Left lung (tissue), 10 donors: ENCODE measurements around the gene SRA1. TPM values are rescaled to one million over a fixed set of nuclear protein-coding genes. Genes with fewer than 3 reads are reported as not detected.

Source experiments
- ATAC-seq: fragments of 200-7000 bp; cut with Tn5 transposase; one replicate; pipeline ENCODE4 v1.9.1; 2020; ENCODE audit warnings: moderate library complexity
- DNase-seq, 4 donors: peaks; one replicate each; pipeline ENCODE4 v3.0.0-alpha.2; 2013 to 2020
- H3K27ac ChIP-seq, 2 donors: fragments of 200-600 bp; sonication (generic) in 1 of 2; one replicate each; pipeline versions ENCODE4 v1.5.0 to v1.8.0; 2020 to 2021
- H3K27me3 ChIP-seq, 2 donors: fragments of 200-600 bp; sonication (generic) in 1 of 2; one replicate each; pipeline versions ENCODE4 v1.5.0 to v1.8.0; 2020 to 2021
- H3K36me3 ChIP-seq, 2 donors: fragments of 200-600 bp; sonication (generic) in 1 of 2; one replicate each; pipeline versions ENCODE4 v1.5.0 to v1.8.0; 2020 to 2021
- H3K4me1 ChIP-seq, 2 donors: fragments of 200-600 bp; one replicate each; pipeline ENCODE4 v1.8.0; 2021
- H3K4me3 ChIP-seq, 2 donors: fragments of 200-600 bp; sonication (generic) in 1 of 2; one replicate each; pipeline versions ENCODE4 v1.5.0 to v1.8.0; 2020 to 2021; ENCODE audit warnings: mild to moderate bottlenecking in 1 of 2
- H3K9me3 ChIP-seq, 2 donors: fragments of 200-600 bp; sonication (generic) in 1 of 2; one replicate each; pipeline versions ENCODE4 v1.5.0 to v1.8.0; 2020 to 2021
- intact Hi-C, 2 donors: fragments of 100-400 bp; cut with DNase I; formaldehyde crosslinking; loops; one replicate each; pipeline versions ENCODE4 v1.11.2 to v1.14.2; 2022
- polyA plus RNA-seq, 6 donors: library from polyadenylated mRNA; unstranded; fragments of 120-200 nt; gene quantifications; one replicate each; pipeline ENCODE4 v1.2.1, GENCODE V29; 2013; ENCODE audit not compliant: insufficient read length in 6 of 6
- total RNA-seq, 2 donors: library from RNA; stranded (reverse); fragmentation: NEBNext Ultra II Directional; extraction: Animal tissue kit (Norgen Biotek cat#: 25700); gene quantifications; one replicate each; pipeline ENCODE4 v1.2.1, GENCODE V29; 2021
- TF ChIP-seq, protein P1 (sequence below), 2 donors: fragments of 200-600 bp; sonication (generic) in 1 of 2; IDR thresholded peaks; one replicate each; pipeline versions ENCODE4 v1.5.0 to v1.8.0; 2021; ENCODE audit warnings: antibody characterized with exemption in 2 of 2
- donor health status: DM: no; HTN: yes; CAD: no.
- donor health status: DM: no; HTN: no; CAD: no.

SRA1 gene
- total and polyA plus RNA-seq, 8 donors, result 20.2 to 36.2 (median 23.6) TPM

GRCh38 chr5:140554454-140554853 is 2.8 kb downstream of the SRA1 start:
- no peak for ATAC-seq
- Histone ChIP-seq H3K9me3 (no peaks in the 10 kb centered on the region), H3K4me1 (peaks cover 21 to 59% of the 10 kb centered on the region in 2 donors), H3K4me3 (no peak overlapping the region), H3K27me3 (no peaks in the 10 kb centered on the region), H3K36me3 (peaks cover 0 to 39% of the 10 kb centered on the region in 2 donors), H3K27ac (peak overlapping the region in 1 of 2 donors; percentile 58)
- intact Hi-C loops, result no loop called here
- DNase-seq, result no peak
- TF ChIP-seq, protein P1, sequence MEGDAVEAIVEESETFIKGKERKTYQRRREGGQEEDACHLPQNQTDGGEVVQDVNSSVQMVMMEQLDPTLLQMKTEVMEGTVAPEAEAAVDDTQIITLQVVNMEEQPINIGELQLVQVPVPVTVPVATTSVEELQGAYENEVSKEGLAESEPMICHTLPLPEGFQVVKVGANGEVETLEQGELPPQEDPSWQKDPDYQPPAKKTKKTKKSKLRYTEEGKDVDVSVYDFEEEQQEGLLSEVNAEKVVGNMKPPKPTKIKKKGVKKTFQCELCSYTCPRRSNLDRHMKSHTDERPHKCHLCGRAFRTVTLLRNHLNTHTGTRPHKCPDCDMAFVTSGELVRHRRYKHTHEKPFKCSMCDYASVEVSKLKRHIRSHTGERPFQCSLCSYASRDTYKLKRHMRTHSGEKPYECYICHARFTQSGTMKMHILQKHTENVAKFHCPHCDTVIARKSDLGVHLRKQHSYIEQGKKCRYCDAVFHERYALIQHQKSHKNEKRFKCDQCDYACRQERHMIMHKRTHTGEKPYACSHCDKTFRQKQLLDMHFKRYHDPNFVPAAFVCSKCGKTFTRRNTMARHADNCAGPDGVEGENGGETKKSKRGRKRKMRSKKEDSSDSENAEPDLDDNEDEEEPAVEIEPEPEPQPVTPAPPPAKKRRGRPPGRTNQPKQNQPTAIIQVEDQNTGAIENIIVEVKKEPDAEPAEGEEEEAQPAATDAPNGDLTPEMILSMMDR (IDR thresholded peaks at IDR 0.05), result no peak

DNA sequence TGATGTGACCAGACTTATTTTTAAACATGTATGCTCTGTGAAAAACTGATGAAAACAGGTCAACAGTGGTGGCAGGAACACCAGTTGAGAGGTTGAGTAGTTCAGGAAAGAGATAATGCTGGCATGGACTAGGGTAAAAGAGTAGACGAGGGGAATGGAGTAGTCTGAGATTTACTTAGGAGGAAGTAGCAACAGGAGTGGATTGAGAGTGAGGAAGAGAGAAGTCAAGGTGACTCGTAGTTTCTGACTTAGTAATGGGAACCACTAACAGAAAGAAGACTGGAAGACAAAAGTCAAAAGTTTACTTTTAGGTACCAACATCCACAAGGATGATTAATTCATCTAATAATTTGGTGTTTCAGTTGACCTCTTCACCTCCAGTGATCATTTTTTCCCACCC is 3.6 kb downstream of the SRA1 start:
- intact Hi-C loops, result no loop called here
- TF ChIP-seq, protein P1 (IDR thresholded peaks at IDR 0.05), result no peak
- Histone ChIP-seq H3K4me3 (no peak overlapping the region), H3K27me3 (no peaks in the 10 kb centered on the region), H3K4me1 (peaks cover 29 to 67% of the 10 kb centered on the region in 2 donors), H3K27ac (peak overlapping the region in 1 of 2 donors; percentile 58), H3K36me3 (peaks cover 0 to 46% of the 10 kb centered on the region in 2 donors), H3K9me3 (no peaks in the 10 kb centered on the region)
- DNase-seq (no peak), ATAC-seq (no peak)

GRCh38 chr5:140551872-140552271 is 5.4 kb downstream of the SRA1 start:
- TF ChIP-seq, protein P1 (IDR thresholded peaks at IDR 0.05), result no peak
- Histone ChIP-seq H3K27me3 (no peaks in the 10 kb centered on the region), H3K36me3 (peaks cover 0 to 46% of the 10 kb centered on the region in 2 donors), H3K4me1 (peaks cover 42 to 76% of the 10 kb centered on the region in 2 donors), H3K4me3 (no peak overlapping the region), H3K27ac (no peak overlapping the region), H3K9me3 (no peaks in the 10 kb centered on the region)
- DNase-seq (no peak), ATAC-seq (no peak)
- intact Hi-C loops, result no loop called here

- intact Hi-C loops, result no loop called here
- Histone ChIP-seq H3K9me3 (no peaks in the 10 kb centered on the region), H3K27ac (peak overlapping the region in 1 of 2 donors; percentile 93), H3K4me1 (peaks cover 35 to 74% of the 10 kb centered on the region in 2 donors), H3K36me3 (peaks cover 0 to 48% of the 10 kb centered on the region in 2 donors), H3K4me3 (no peak overlapping the region), H3K27me3 (no peaks in the 10 kb centered on the region)
- DNase-seq (no peak), ATAC-seq (no peak)
- TF ChIP-seq, protein P1 (IDR thresholded peaks at IDR 0.05), result no peak
Measured at GRCh38 chr5:140550147-140551079, 6.9 kb downstream of the SRA1 start.
